SK-N-SH (cell line): ENCODE data around the gene PSME2. TPM values are rescaled to one million over a fixed set of nuclear protein-coding genes. Genes with fewer than 3 reads are reported as not detected.

Source experiments
- CTCF ChIA-PET: fragments of 300-600, 350-600 bp; formaldehyde crosslinking; extraction: SDS; loops from one replicate; lab custom pipeline; 2021; lab: Yijun Ruan, JAX
- POLR2A ChIA-PET: fragments of 350-600 bp; sonication (Branson Sonifier 250); formaldehyde crosslinking; extraction: SDS; loops from one replicate; lab custom pipeline; 2020; ENCODE audit warnings: antibody characterized with exemption, inconsistent platforms; lab: Yijun Ruan, JAX
- DNase-seq: peaks from one replicate; pipeline ENCODE4 v3.0.0; 2012
- H2AFZ ChIP-seq: fragments of 200-600 bp; sonication (generic); 2 replicates; pipeline ENCODE4 v1.8.1; 2016; ENCODE audit warnings: antibody characterized with exemption, mild to moderate bottlenecking, low read depth
- H3F3A ChIP-seq: fragments of 200-600 bp; sonication (generic); replicated peaks from 2 replicates; pipeline ENCODE3; 2016; ENCODE audit warnings: antibody characterized with exemption, mild to moderate bottlenecking; ENCODE audit not compliant: insufficient read depth
- H3K27ac ChIP-seq, 2 experiments: fragments of 200-500 bp in 1 of 2; fragments of 200-600 bp in 1 of 2; sonication (Bioruptor generic) in 1 of 2; sonication (generic), shearing (Covaris generic) in 1 of 2; 2 replicates each; pipeline versions ENCODE4 v1.5.1 to v1.6.1; 2014 to 2016; ENCODE audit warnings: low read depth in 2 of 2, inconsistent platforms in 1 of 2, low read length in 1 of 2, mild to moderate bottlenecking in 1 of 2, mixed read lengths in 1 of 2
- H3K27me3 ChIP-seq: fragments of 200-600 bp; sonication (generic), shearing (Covaris generic); 2 replicates; pipeline ENCODE4 v1.6.1; 2016; ENCODE audit warnings: mixed run types; ENCODE audit not compliant: insufficient read depth
- H3K36me3 ChIP-seq, 2 experiments: fragments of 200-500 bp in 1 of 2; fragments of 200-600 bp in 1 of 2; sonication (Bioruptor generic) in 1 of 2; sonication (generic) in 1 of 2; replicated peaks in 1 of 2; 2 replicates each; pipeline versions ENCODE3 to v1.5.1; 2014 to 2016; ENCODE audit warnings: low read length in 1 of 2, mild to moderate bottlenecking in 1 of 2; ENCODE audit not compliant: insufficient read depth in 2 of 2, control insufficient read depth in 1 of 2
- H3K4me1 ChIP-seq, 2 experiments: fragments of 200-500 bp in 1 of 2; fragments of 200-600 bp in 1 of 2; sonication (Bioruptor generic) in 1 of 2; sonication (generic), shearing (Covaris generic) in 1 of 2; 2 replicates each; pipeline versions ENCODE4 v1.5.1 to v1.6.1; 2014 to 2016; ENCODE audit warnings: low read depth in 1 of 2, low read length in 1 of 2, mixed run types in 1 of 2; ENCODE audit not compliant: insufficient read depth in 2 of 2, control insufficient read depth in 1 of 2
- H3K4me2 ChIP-seq: fragments of 200-600 bp; sonication (generic), shearing (Covaris generic); 2 replicates; pipeline ENCODE4 v1.6.1; 2017; ENCODE audit warnings: mixed run types
- H3K4me3 ChIP-seq, 2 experiments: fragments of 200-500 bp in 1 of 2; fragments of 200-600 bp in 1 of 2; sonication (Bioruptor generic) in 1 of 2; sonication (generic), shearing (Covaris generic) in 1 of 2; 2 replicates each; pipeline versions ENCODE4 v1.5.1 to v1.8.1; 2014 to 2016; ENCODE audit warnings: low read depth in 2 of 2, inconsistent platforms in 1 of 2, low read length in 1 of 2, mild to moderate bottlenecking in 1 of 2, mixed read lengths in 1 of 2, moderate library complexity in 1 of 2
- H3K79me2 ChIP-seq: fragments of 200-600 bp; sonication (generic); 2 replicates; pipeline ENCODE4 v1.8.1; 2017; ENCODE audit warnings: mild to moderate bottlenecking; ENCODE audit not compliant: insufficient read depth
- H3K9ac ChIP-seq: fragments of 200-600 bp; sonication (generic); 2 replicates; pipeline ENCODE4 v1.6.1; 2017; ENCODE audit warnings: mixed run types
- H3K9me2 ChIP-seq: fragments of 200-600 bp; sonication (generic); 2 replicates; pipeline ENCODE4 v1.6.1; 2017; ENCODE audit warnings: mixed run types
- H3K9me3 ChIP-seq: fragments of 200-600 bp; sonication (generic); 2 replicates; pipeline ENCODE4 v1.6.1; 2017; ENCODE audit warnings: mixed run types, mild to moderate bottlenecking, moderate library complexity
- H4K20me1 ChIP-seq: fragments of 200-600 bp; sonication (generic); 2 replicates; pipeline ENCODE4 v1.6.1; 2017; ENCODE audit warnings: mild to moderate bottlenecking, mixed run types; ENCODE audit not compliant: insufficient read depth
- CHD2 ChIP-seq: fragments of 150-350 bp; IDR thresholded peaks from 2 replicates; pipeline ENCODE4 v1.6.1; 2018; ENCODE audit warnings: low read length; ENCODE audit not compliant: partially characterized antibody
- EP300 ChIP-seq, 2 experiments: IDR thresholded peaks; 2 replicates each; pipeline versions ENCODE4 v1.4.0 to v1.6.1; 2012; ENCODE audit warnings: borderline replicate concordance in 1 of 2, low read depth in 1 of 2, low read length in 1 of 2
- FOSL2 ChIP-seq: IDR thresholded peaks from 2 replicates; pipeline ENCODE4 v1.4.0; 2012; ENCODE audit warnings: low read depth, mild to moderate bottlenecking, moderate library complexity, borderline replicate concordance
- FOXM1 ChIP-seq: IDR thresholded peaks from 2 replicates; pipeline ENCODE4 v1.4.0; 2012; ENCODE audit warnings: low read depth, mild to moderate bottlenecking
- GABPA ChIP-seq: IDR thresholded peaks from 2 replicates; pipeline ENCODE4 v1.4.0; 2012; ENCODE audit warnings: low read depth, mild to moderate bottlenecking
- JUND ChIP-seq: IDR thresholded peaks from 2 replicates; pipeline ENCODE4 v1.4.0; 2012
- MEF2A ChIP-seq: IDR thresholded peaks from 2 replicates; pipeline ENCODE4 v1.4.0; 2012; ENCODE audit warnings: low read depth, borderline replicate concordance
- MXI1 ChIP-seq: IDR thresholded peaks from 2 replicates; pipeline ENCODE4 v1.6.1; 2012; ENCODE audit warnings: mild to moderate bottlenecking, low read depth, low read length, improper control_type of control experiment
- NFIC ChIP-seq: IDR thresholded peaks from 2 replicates; pipeline ENCODE4 v1.4.0; 2012; ENCODE audit warnings: borderline replicate concordance
- PBX3 ChIP-seq: IDR thresholded peaks from 2 replicates; pipeline ENCODE4; 2012
- POLR2AphosphoS5 ChIP-seq: IDR thresholded peaks from 2 replicates; pipeline ENCODE4 v1.6.1; 2012; ENCODE audit warnings: low read depth, low read length
- RAD21 ChIP-seq: IDR thresholded peaks from 2 replicates; pipeline ENCODE4 v1.6.1; 2012; ENCODE audit warnings: mild to moderate bottlenecking, low read length
- RXRA ChIP-seq: IDR thresholded peaks from 2 replicates; pipeline ENCODE4 v1.4.0; 2012; ENCODE audit warnings: low read depth, mild to moderate bottlenecking, borderline replicate concordance
- SMC3 ChIP-seq: IDR thresholded peaks from 2 replicates; pipeline ENCODE4 v1.6.1; 2012; ENCODE audit warnings: low read depth, low read length, improper control_type of control experiment
- TCF12 ChIP-seq: IDR thresholded peaks from 2 replicates; pipeline ENCODE4 v1.4.0; 2012
- USF1 ChIP-seq: IDR thresholded peaks from 2 replicates; pipeline ENCODE4 v1.4.0; 2012; ENCODE audit warnings: low read depth, borderline replicate concordance
- WGBS: methylation state at CpG from one replicate; pipeline ENCODE4 v1.1.6; 2017; ENCODE audit warnings: low lambda C conversion rate; 5-methylcytosine and 5-hydroxymethylcytosine counted together
- polyA plus RNA-seq, 3 experiments: library from polyadenylated mRNA; depleted of rRNA; stranded (reverse); fragments of >200 nt; gene quantifications; 2 replicates each; pipeline ENCODE4 v1.2.3, GENCODE V29; 2012
- TF ChIP-seq, protein P1 (sequence below): IDR thresholded peaks from 2 replicates; pipeline ENCODE4 v1.4.0; 2012; ENCODE audit warnings: low read depth, borderline replicate concordance
- TF ChIP-seq, protein P2 (sequence below): fragments of 150-350 bp; IDR thresholded peaks from 2 replicates; pipeline ENCODE4 v1.6.1; 2016; ENCODE audit warnings: mild to moderate bottlenecking, low read depth, low read length
- TF ChIP-seq, protein P3 (sequence below): fragments of 200-600 bp; sonication (generic); IDR thresholded peaks from 2 replicates; pipeline ENCODE4 v1.6.1; 2017; ENCODE audit warnings: antibody characterized with exemption, mild to moderate bottlenecking, moderate library complexity

PSME2 gene
- polyA plus RNA-seq, 1 of the 3 experiments (the other 2 are of a cell fraction): 147 TPM

DNA sequence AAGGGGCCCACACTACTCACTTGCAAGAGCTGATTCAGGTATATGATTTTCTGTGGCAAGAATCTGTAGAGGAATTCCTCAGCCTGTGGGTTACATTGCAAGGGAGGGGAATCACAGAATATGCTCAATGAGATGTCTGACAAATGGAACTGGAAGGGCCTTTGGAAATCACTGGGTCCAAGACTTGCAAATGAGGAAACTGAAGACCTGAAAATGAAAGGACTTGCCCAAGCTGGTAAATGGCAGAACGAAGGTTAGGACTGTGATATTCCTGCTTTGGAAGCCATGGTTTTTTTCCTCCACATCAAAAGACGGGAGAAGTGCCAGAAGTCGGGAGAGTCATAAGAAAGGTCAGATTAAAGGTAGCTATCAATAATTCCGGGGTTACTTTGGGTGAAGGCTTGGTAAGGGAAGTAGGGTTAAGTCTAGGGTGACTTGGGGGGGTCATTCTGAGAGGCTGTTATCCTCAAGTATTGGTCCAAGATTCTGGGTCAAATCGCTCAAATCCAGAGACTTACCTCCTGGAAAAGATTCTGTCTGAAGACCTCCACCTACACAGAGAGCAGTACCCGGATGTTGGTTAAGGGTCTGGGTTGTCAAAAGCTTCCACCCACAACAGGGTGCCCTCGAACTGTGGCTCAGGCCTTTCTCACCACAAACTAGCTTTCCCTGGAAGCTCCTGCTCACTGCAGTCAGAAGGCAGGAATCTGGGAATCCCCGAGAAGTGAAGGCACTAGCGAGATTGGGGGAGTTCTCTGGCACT lies 539 bp downstream of the PSME2 start:
- H2AFZ ChIP-seq: 0 out of 2 replicates have a peak overlapping the region, but pooled peaks have one; percentile 17
- H3K9me2 ChIP-seq: no peaks in the 10 kb centered on the region
- ChIA-PET CTCF (interaction anchor here (0.9 to 4.6 kb wide), 7 partner anchors 10 to 668 kb away, joined by 3 to 38 read pairs (median 5); partner anchors contain the start of genes IRF9, PCK2 and PSME1), POLR2A (interaction anchor here (0.6 to 3.9 kb wide), 15 partner anchors 7 to 97 kb away, joined by 3 to 50 read pairs (median 7); partner anchors contain the start of genes CHMP4A, DCAF11, IPO4 and IRF9)
- peaks cover 8% of the 10 kb centered on the region; the same call in 1 of the 2 replicates for H4K20me1 ChIP-seq
- H3K9ac ChIP-seq: peak overlapping the region; percentile 77
- H3K27me3 ChIP-seq: no peaks in the 10 kb centered on the region
- 10% methylated on average over 9 of the region's 9 CpGs for WGBS
- H3K9me3 ChIP-seq: no peaks in the 10 kb centered on the region
- peaks cover 20% of the 10 kb centered on the region for H3F3A ChIP-seq
- peak overlapping the region; percentile 83 for H3K4me2 ChIP-seq
- peaks cover 25 to 42% of the 10 kb centered on the region in 2 experiments for H3K36me3 ChIP-seq
- DNase-seq: no peak
- H3K79me2 ChIP-seq: peaks cover 60% of the 10 kb centered on the region
- H3K4me1 ChIP-seq: peaks cover 11 to 25% of the 10 kb centered on the region in 2 experiments
- H3K27ac ChIP-seq: peak overlapping the region; percentile 87 to 92
- TF ChIP-seq MEF2A (no peak), POLR2AphosphoS5 (no peak), JUND (no peak), PBX3 (no peak), CHD2 (no peak), MXI1 (no peak), TCF12 (no peak), RAD21 (no peak), EP300 (IDR thresholded peaks at IDR 0.05; ENCODE audit: borderline replicate concordance in 1 of 2, low read depth in 1 of 2, low read length in 1 of 2) (no peak), FOSL2 (no peak), FOXM1 (no peak), NFIC (no peak), RXRA (no peak), USF1 (no peak), GABPA (no peak), SMC3 (no peak)
- TF ChIP-seq, protein P1, sequence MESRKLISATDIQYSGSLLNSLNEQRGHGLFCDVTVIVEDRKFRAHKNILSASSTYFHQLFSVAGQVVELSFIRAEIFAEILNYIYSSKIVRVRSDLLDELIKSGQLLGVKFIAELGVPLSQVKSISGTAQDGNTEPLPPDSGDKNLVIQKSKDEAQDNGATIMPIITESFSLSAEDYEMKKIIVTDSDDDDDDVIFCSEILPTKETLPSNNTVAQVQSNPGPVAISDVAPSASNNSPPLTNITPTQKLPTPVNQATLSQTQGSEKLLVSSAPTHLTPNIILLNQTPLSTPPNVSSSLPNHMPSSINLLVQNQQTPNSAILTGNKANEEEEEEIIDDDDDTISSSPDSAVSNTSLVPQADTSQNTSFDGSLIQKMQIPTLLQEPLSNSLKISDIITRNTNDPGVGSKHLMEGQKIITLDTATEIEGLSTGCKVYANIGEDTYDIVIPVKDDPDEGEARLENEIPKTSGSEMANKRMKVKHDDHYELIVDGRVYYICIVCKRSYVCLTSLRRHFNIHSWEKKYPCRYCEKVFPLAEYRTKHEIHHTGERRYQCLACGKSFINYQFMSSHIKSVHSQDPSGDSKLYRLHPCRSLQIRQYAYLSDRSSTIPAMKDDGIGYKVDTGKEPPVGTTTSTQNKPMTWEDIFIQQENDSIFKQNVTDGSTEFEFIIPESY: no peak
- TF ChIP-seq, protein P2, sequence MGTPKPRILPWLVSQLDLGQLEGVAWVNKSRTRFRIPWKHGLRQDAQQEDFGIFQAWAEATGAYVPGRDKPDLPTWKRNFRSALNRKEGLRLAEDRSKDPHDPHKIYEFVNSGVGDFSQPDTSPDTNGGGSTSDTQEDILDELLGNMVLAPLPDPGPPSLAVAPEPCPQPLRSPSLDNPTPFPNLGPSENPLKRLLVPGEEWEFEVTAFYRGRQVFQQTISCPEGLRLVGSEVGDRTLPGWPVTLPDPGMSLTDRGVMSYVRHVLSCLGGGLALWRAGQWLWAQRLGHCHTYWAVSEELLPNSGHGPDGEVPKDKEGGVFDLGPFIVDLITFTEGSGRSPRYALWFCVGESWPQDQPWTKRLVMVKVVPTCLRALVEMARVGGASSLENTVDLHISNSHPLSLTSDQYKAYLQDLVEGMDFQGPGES: no peak
- TF ChIP-seq, protein P3, sequence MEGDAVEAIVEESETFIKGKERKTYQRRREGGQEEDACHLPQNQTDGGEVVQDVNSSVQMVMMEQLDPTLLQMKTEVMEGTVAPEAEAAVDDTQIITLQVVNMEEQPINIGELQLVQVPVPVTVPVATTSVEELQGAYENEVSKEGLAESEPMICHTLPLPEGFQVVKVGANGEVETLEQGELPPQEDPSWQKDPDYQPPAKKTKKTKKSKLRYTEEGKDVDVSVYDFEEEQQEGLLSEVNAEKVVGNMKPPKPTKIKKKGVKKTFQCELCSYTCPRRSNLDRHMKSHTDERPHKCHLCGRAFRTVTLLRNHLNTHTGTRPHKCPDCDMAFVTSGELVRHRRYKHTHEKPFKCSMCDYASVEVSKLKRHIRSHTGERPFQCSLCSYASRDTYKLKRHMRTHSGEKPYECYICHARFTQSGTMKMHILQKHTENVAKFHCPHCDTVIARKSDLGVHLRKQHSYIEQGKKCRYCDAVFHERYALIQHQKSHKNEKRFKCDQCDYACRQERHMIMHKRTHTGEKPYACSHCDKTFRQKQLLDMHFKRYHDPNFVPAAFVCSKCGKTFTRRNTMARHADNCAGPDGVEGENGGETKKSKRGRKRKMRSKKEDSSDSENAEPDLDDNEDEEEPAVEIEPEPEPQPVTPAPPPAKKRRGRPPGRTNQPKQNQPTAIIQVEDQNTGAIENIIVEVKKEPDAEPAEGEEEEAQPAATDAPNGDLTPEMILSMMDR: no peak
- TF ChIP-seq, all 33 proteins: peak for 0
- H3K4me3 ChIP-seq: peak overlapping the region; percentile 93 to 98
